Loucy (cell line): ENCODE results near the gene HOXA1.

ENCODE experiments used
- H2AFZ ChIP-seq: fragments of 200-600 bp; sonication (generic); 2 replicates; pipeline ENCODE4 v1.6.0; 2016; ENCODE audit warnings: antibody characterized with exemption, mild to moderate bottlenecking, low read length, moderate library complexity
- H3F3A ChIP-seq: fragments of 200-600 bp; 2 replicates; pipeline ENCODE4 v1.6.0; 2016; ENCODE audit warnings: antibody characterized with exemption, low read depth, mild to moderate bottlenecking
- H3K27me3 ChIP-seq: fragments of 200-600 bp; sonication (generic); 2 replicates; pipeline ENCODE4 v1.6.1; 2014; ENCODE audit warnings: low read length, mild to moderate bottlenecking; ENCODE audit not compliant: insufficient read depth, poor library complexity, severe bottlenecking
- H3K36me3 ChIP-seq: fragments of 200-600 bp; sonication (generic); 2 replicates; pipeline ENCODE4 v1.6.1; 2016; ENCODE audit warnings: low read length; ENCODE audit not compliant: insufficient read depth
- H3K4me1 ChIP-seq: fragments of 200-600 bp; sonication (generic); 2 replicates; pipeline ENCODE4 v1.5.1; 2014; ENCODE audit warnings: low read length, mild to moderate bottlenecking; ENCODE audit not compliant: insufficient read depth, poor library complexity, severe bottlenecking
- H3K4me2 ChIP-seq: fragments of 200-600 bp; sonication (generic); 2 replicates; pipeline ENCODE4 v1.6.0; 2014; ENCODE audit warnings: antibody characterized with exemption, low read length, low read depth, mild to moderate bottlenecking; ENCODE audit not compliant: poor library complexity, severe bottlenecking
- H3K4me3 ChIP-seq: fragments of 200-600 bp; sonication (generic); 2 replicates; pipeline ENCODE4 v1.5.1; 2014; ENCODE audit warnings: low read length, mild to moderate bottlenecking, mixed read lengths; ENCODE audit not compliant: poor library complexity, severe bottlenecking
- H3K79me2 ChIP-seq: fragments of 200-600 bp; sonication (generic); 2 replicates; pipeline ENCODE4 v1.6.1; 2014; ENCODE audit warnings: low read length; ENCODE audit not compliant: insufficient read depth
- H3K9ac ChIP-seq: fragments of 200-600 bp; sonication (generic); 2 replicates; pipeline ENCODE4 v1.6.0; 2014; ENCODE audit warnings: mild to moderate bottlenecking, low read depth, low read length, moderate library complexity; ENCODE audit not compliant: poor library complexity, severe bottlenecking
- H3K9me2 ChIP-seq: fragments of 200-600 bp; sonication (generic); replicated peaks from 2 replicates; pipeline ENCODE4 v1.6.1; 2016; ENCODE audit warnings: low read depth, low read length, mixed read lengths
- H3K9me3 ChIP-seq: fragments of 200-600 bp; sonication (generic); 2 replicates; pipeline ENCODE4 v1.6.1; 2014; ENCODE audit warnings: mild to moderate bottlenecking, antibody characterized with exemption, low read length, low read depth; ENCODE audit not compliant: insufficient read depth
- H4K20me1 ChIP-seq: fragments of 200-600 bp; sonication (generic); 2 replicates; pipeline ENCODE4 v1.6.0; 2014; ENCODE audit warnings: antibody characterized with exemption, low read length, mild to moderate bottlenecking; ENCODE audit not compliant: insufficient read depth, poor library complexity, severe bottlenecking
- EZH2phosphoT487 ChIP-seq: fragments of 200-600 bp; IDR thresholded peaks from 2 replicates; pipeline ENCODE4 v1.6.1; 2018; ENCODE audit warnings: antibody characterized with exemption, mild to moderate bottlenecking, moderate library complexity, borderline replicate concordance
- TF ChIP-seq, protein P1 (sequence below): fragments of 200-600 bp; sonication (generic); conservative IDR thresholded peaks from 2 replicates; pipeline ENCODE4 v1.5.1; 2014; ENCODE audit warnings: mild to moderate bottlenecking, antibody characterized with exemption, low read length

The HOXA1 gene

DNA sequence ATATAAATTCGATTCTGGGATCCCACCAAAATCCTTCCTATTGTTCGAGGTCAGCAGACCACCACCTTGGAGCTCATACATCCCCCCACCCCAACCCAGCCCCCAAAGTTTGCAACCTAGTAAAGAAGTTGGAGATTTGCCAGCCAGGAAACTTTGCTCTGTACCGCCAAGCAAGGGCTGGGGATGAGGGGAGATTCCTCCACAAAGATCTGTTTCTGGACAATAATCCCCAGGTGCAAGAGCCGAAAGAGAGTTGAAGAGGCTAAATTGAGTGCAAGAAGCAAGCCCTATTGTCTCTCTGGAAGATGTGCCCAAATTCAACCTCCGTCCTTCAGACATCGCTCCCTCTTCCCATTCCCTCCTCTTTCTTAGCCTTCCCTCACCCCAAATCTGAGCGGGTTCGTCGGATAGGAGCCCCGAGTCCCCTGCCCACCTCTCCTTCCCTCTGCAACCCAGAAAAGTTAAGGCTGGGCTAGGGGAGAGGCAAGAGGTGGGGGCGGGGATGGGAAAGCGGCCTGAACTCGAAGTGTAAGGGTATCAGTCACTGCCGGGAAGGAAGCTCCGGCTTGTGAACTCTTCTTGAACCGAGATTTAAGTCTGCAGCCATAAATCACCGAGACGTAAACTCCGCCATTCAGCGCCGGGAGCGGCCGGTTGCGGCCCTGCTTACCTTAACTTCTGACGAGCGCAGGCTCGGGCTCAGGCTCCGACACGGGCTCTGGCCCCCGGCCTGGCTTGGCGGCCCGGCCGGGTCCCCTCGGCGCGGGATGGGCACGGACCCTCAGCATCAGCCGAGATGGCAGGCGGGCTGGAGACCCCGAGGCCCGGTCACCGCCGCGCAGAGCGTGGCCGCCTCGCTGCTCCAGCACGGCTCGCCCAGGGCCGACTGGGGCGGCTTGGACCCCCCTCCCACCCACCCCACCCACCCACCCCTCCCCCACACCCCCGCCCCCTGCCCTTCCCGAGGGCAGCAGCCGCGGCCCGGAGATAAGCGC, 17.5 kb upstream of the HOXA1 start:
- Histone ChIP-seq H4K20me1 (peaks cover 44% of the 10 kb centered on the region), H3K4me3 (no peak overlapping the region), H3K4me1 (no peaks in the 10 kb centered on the region), H3K36me3 (peaks cover 91% of the 10 kb centered on the region; the same call in 1 of the 2 replicates), H3K4me2 (no peak overlapping the region), H2AFZ (no peak overlapping the region), H3K27me3 (no peaks in the 10 kb centered on the region), H3F3A (no peaks in the 10 kb centered on the region), H3K9me3 (no peaks in the 10 kb centered on the region), H3K9me2 (no peaks in the 10 kb centered on the region), H3K79me2 (peaks cover 85% of the 10 kb centered on the region), H3K9ac (no peak overlapping the region)
- TF ChIP-seq, protein P1, sequence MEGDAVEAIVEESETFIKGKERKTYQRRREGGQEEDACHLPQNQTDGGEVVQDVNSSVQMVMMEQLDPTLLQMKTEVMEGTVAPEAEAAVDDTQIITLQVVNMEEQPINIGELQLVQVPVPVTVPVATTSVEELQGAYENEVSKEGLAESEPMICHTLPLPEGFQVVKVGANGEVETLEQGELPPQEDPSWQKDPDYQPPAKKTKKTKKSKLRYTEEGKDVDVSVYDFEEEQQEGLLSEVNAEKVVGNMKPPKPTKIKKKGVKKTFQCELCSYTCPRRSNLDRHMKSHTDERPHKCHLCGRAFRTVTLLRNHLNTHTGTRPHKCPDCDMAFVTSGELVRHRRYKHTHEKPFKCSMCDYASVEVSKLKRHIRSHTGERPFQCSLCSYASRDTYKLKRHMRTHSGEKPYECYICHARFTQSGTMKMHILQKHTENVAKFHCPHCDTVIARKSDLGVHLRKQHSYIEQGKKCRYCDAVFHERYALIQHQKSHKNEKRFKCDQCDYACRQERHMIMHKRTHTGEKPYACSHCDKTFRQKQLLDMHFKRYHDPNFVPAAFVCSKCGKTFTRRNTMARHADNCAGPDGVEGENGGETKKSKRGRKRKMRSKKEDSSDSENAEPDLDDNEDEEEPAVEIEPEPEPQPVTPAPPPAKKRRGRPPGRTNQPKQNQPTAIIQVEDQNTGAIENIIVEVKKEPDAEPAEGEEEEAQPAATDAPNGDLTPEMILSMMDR = no peak

DNA sequence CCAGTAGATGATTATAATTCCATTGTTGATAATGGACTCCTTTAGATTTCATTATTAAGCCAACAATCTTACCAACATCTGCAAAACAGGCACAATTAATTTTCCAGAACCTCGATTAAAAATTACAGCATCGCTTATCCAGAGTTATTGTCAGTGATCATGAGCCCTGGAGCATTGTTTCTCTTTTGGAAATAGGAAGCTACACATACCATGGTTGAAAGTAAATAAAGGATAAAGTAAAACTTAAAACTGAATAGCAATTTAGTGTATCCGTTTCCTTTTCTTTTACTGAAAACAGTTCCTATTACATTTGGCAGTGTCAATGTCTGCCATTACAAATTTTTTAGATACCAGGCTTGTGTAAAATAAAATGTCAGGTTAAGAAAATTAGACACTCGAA, 16.6 kb upstream of the HOXA1 start:
- TF ChIP-seq, protein P1 = no peak
- no peak for TF ChIP-seq EZH2phosphoT487
- H3K4me3 ChIP-seq = no peak overlapping the region

DNA sequence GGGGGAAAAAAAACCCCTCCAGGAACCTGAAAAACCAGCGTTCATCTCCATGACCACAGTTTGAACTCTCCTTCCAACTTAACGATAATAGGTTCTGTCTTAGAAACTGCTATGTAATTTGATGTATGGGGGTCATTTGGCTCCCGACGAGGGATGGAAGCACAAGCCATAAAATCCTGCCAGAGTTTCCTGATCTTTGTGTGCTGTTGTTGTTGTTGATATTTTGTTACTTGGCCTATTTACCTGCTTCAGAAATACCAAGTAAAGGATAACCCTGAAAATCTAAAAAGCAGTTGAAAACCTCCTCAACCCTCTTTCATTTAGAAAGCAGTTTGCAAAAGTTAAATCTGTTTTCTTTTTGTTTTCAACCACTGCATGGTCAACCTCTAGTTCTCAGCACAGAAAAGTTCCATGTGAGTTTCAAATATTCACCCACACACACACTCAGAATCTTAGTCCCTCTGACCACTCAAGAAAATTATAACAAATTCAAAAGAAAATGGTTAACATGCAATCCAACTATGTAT, 16.0 kb upstream of the HOXA1 start:
- Histone ChIP-seq H2AFZ (no peak overlapping the region), H3K9ac (no peak overlapping the region), H3K79me2 (peaks cover 73% of the 10 kb centered on the region), H3K4me3 (no peak overlapping the region), H3K4me2 (no peak overlapping the region), H3K9me2 (no peaks in the 10 kb centered on the region), H3K4me1 (no peaks in the 10 kb centered on the region), H3K27me3 (no peaks in the 10 kb centered on the region), H4K20me1 (peaks cover 41% of the 10 kb centered on the region), H3F3A (no peaks in the 10 kb centered on the region), H3K9me3 (no peaks in the 10 kb centered on the region), H3K36me3 (peaks cover 86% of the 10 kb centered on the region; the same call in 1 of the 2 replicates)
- TF ChIP-seq, protein P1 = no peak
- TF ChIP-seq EZH2phosphoT487 = no peak

More for the DNA sequence above, 16.6 kb upstream of the HOXA1 start:
- H3K9ac ChIP-seq = no peak overlapping the region
- no peak overlapping the region for H2AFZ ChIP-seq
- H3K36me3 ChIP-seq = peaks cover 90% of the 10 kb centered on the region; the same call in 1 of the 2 replicates
- no peaks in the 10 kb centered on the region for H3K9me3 ChIP-seq
- no peaks in the 10 kb centered on the region for H3K27me3 ChIP-seq
- H3K4me2 ChIP-seq = no peak overlapping the region
- no peaks in the 10 kb centered on the region for H3K4me1 ChIP-seq
- no peaks in the 10 kb centered on the region for H3K9me2 ChIP-seq
- peaks cover 76% of the 10 kb centered on the region for H3K79me2 ChIP-seq
- peaks cover 39% of the 10 kb centered on the region for H4K20me1 ChIP-seq
- no peaks in the 10 kb centered on the region for H3F3A ChIP-seq
